ENCODE data around the gene PTPRN2.

The PTPRN2 gene

GRCh38 chr7:158494643-158495042, 93.0 kb downstream of the PTPRN2 start:
- H3K4me3 ChIP-seq (ENCODE audit: low read depth, low read length) = no peak overlapping the region

- no peak overlapping the region for H3K4me3 ChIP-seq (ENCODE audit: low read depth, low read length)
Observed at GRCh38 chr7:158494162-158494586, 93.4 kb downstream of the PTPRN2 start.

DNA sequence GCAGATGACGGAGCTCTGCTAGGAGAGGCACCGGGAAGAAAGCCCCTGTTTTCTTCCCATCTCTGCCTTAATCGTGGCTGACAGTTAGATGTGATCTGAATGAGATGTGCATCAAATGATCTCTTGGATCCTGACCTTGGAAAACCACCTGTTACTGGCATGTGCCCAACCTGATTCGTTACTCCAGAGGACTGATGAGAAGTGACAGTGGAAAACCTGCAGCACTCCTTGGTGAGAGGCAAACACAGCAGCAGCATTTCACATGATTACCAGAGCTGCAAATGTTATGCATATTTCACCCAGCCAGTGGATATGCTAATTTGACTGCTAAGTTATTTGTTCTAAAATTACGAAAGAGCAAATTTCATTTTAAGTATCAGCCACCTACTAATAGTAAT, 95.3 kb downstream of the PTPRN2 start:
- H3K4me3 ChIP-seq (ENCODE audit: low read depth, low read length) = no peak overlapping the region

DNA sequence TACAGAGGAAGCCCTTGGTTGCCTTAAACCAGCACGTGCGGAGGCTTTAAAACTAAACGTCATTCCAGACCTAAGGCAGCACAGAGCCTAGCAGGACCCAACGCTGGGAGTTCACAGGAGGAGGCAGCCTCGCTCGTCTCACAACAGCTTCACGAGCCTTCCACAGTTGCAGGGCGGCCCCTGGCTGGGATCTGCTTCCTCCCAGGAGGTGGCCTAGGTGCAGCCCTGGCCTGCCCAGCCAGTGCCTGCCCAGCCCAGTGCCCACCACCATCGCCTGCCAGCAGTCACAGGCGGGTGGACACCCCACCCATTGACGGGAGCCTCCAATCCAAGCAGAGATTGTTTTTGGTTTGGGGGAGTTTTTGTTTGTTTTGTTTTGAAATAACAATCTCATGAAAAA, 96.5 kb downstream of the PTPRN2 start:
- H3K4me3 ChIP-seq (ENCODE audit: low read depth, low read length) = no peak overlapping the region

DNA sequence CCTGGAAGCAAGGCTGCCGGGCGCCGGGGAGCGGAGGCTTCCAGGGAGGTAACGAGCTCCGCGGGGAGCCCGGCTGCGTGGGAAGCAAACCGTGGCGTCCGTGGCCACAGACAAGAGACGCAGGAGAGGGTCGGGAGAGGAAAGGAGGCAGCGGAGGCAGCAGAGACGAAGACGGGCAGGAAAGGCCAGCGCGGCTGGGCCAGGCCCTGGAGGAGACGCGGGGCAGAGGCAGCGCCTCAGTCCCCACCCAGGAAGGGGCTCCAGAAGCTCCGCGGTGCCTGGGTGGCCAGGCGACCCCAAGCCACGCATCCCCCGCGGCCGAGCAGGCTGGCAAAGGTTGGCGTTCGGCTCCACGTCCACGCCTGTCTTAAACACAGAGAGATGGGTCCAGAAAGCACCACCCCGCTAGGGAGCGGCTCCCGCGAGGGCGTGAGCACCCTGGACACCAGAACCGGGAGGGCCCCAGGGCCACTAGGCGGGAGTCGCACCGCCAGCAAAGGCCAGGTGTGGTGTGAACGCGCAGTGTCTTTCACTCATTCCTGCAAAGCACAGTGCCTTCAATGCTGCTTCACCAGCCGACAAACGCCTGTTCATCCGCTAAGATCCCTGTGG, 97.3 kb downstream of the PTPRN2 start:
- H3K4me3 ChIP-seq (ENCODE audit: low read depth, low read length) = no peak overlapping the region

- H3K4me3 ChIP-seq (ENCODE audit: low read depth, low read length) = no peak overlapping the region
Observed at GRCh38 chr7:158489462-158490155, 98.0 kb downstream of the PTPRN2 start.

DNA sequence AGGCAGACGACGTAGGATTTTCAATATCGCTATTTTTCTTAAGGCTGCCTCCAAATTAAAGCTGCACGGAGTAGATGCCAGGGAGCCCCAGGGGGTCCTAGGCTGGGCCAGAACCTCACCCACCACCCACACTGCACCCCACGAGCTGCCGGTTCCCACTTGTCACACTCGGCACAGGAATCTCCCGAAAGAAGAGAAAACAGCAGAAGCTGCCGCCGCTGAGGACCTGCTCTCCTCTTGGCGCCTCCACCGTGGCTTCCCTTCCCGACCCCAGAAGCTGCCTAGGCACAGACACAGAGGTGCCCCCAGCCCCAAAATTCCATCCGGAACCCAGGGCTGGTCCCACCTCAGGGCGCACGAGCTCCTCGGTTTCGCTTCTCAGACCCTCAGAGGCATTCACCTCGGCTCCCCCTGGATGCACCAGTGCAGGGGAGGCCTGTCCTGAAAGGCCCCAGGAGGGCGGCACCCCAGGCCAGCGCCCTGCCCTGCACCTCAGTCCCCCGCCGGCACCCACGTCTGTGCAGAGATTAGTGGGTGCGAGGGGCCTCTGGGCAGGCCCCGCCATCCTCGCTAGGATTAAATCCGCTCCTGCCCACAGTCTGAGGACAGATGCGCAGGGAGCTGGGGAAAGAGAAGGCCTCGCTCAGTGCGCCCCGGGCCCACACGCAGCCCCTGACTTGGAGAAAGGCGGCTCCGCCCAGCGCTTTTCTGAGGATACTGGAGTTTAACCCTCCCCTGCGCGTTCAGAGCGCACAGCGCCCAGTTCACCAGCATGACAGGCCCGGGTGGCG, 99.2 kb downstream of the PTPRN2 start:
- H3K4me3 ChIP-seq (ENCODE audit: low read depth, low read length) = no peak overlapping the region

- no peak overlapping the region for H3K4me3 ChIP-seq (ENCODE audit: low read depth, low read length)
Observed at GRCh38 chr7:158487631-158488151, 99.9 kb downstream of the PTPRN2 start.

GRCh38 chr7:158486919-158487318, 100.7 kb downstream of the PTPRN2 start:
- no peak overlapping the region for H3K4me3 ChIP-seq (ENCODE audit: low read depth, low read length)

- H3K4me3 ChIP-seq (ENCODE audit: low read depth, low read length) = no peak overlapping the region
Observed at GRCh38 chr7:158484801-158485531, 102.7 kb downstream of the PTPRN2 start.

- no peak overlapping the region for H3K4me3 ChIP-seq (ENCODE audit: low read depth, low read length)
Observed at GRCh38 chr7:158482480-158482879, 105.1 kb downstream of the PTPRN2 start.

DNA sequence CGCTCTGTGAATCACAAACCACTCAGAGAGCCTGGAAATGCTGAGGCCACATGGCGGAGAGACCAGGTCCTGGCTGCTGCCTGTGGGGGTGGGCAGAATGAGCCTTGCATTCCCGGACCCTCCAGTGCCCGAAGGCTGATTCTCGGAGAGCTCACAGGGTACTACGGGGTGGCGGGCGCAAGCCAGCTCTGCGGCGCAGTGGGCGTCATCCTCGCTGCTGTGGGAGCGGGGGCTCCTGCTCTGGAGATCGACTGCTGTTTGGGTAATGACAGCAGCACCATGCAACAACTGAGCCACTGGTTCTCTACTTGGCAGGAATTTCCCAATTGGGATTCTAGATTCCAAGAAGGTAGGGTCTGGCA, 108.0 kb downstream of the PTPRN2 start:
- H3K4me3 ChIP-seq (ENCODE audit: low read depth, low read length) = no peak overlapping the region

DNA sequence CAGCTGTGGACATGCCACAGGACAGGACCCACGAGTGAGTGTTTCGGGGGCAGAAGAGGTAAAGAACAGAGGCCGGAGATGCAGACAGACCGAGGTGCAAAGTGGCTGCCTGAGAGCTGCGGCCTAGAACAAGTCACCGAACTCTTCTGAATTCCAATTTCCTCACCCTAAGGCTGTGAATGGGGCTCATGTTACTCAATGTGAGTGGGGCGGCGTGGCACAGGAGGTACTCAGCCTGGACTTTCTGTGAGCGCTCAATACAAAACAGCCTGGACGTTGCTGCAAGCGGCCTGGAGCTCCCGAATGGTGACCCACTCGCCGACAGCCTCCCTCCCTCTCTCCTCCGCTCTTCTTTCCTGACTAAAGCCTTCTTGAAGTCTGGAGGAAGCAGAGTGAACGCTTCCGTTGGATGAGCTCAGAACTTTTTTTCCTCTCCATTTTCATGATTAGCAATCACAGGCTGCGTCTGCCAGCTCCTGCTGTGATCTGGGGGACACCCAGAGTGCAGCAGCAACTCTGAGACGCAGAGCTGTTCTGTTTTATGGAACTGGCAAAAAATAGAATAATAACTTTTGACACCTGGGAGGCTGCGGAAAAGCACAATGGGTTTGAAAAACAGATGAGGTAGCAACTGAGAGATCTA, 108.5 kb downstream of the PTPRN2 start:
- no peak overlapping the region for H3K4me3 ChIP-seq (ENCODE audit: low read depth, low read length)

DNA sequence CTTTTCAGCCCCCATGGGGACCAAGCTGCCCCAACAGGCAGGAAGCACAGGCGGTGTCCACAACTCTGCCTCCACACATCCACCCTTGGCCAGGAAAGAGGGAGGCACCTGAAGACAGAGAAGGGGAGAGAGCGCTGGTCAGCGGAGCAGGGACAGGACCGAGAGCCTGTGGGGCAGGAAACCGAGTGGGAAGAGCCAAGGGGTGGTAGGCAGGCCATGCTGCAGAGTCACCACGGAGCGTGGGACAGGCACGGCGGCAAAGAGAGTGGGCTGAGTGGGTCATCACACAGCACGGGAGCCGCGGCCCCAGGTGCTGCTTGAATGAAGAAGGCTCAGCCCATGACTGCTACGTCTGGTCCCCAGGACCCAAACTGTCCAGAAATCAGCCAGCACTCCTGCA, 109.8 kb downstream of the PTPRN2 start:
- H3K4me3 ChIP-seq (ENCODE audit: low read depth, low read length) = no peak overlapping the region

GRCh38 chr7:158476331-158476932, 111.2 kb downstream of the PTPRN2 start:
- no peak overlapping the region for H3K4me3 ChIP-seq (ENCODE audit: low read depth, low read length)

DNA sequence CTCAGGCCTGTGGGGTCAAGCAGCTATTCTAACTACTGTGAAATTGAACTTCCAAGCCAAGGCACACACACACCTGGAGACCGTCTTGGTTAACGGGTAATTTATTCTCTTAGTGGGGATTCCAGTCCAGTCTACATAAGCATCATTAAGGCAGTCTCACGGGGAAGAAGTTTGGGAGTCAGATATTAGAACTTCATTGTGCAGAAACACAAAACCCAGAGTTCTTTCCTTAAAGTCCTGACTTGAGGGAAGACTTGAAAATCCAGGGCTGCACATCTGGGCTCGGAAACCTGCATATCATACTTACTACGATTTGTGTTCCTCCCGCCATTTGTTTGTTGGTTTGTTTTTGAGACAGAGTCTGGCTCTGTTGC, 112.0 kb downstream of the PTPRN2 start:
- H3K4me3 ChIP-seq (ENCODE audit: low read depth, low read length) = no peak overlapping the region

GRCh38 chr7:158475036-158475678, 112.5 kb downstream of the PTPRN2 start:
- H3K4me3 ChIP-seq (ENCODE audit: low read depth, low read length) = no peak overlapping the region

DNA sequence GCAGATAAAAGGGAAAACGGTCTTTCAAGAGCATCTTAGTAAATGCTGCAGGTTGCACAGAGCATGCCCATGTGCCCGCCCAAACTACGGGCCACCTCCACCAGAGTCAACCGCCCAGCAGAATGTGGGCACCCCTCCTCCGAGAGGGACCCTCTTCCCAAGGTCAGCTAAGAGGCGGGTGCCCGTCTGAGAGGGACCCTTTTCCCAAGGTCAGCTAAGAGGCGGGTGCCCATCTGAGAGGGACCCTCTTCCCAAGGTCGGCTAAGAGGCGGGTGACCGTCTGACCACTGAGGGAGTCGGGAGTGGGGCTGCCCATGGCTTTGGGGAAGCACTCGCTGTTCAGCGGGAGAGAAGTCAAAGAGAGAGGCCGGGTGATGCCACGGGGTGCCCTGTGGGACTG, 113.1 kb downstream of the PTPRN2 start:
- no peak overlapping the region for H3K4me3 ChIP-seq (ENCODE audit: low read depth, low read length)

- no peak overlapping the region for H3K4me3 ChIP-seq (ENCODE audit: low read depth, low read length)
Observed at GRCh38 chr7:158473946-158474345, 113.7 kb downstream of the PTPRN2 start.

DNA sequence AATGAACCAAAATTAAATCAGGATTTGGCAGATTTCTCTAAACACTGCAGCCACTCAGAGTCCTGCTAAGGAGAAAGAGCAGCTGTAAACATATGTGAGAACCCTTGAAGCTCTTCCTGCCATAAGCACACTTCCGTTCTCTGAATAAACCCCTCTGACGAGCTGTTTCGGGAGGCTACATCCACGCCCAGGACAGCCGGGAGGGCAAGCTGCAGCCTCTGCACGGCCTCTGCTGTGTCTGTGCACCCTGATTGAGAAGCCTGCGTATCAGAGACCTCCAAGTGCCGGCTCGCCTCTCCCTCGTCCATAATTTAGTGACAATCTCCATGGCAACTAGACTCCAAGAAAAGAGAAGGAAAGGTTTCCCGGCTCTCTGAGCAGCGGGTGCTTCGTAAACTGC, 114.4 kb downstream of the PTPRN2 start:
- H3K4me3 ChIP-seq (ENCODE audit: low read depth, low read length) = no peak overlapping the region

Data from iPS-11a (cell line).